Fibroblast of villous mesenchyme (primary cell): Measurements from ENCODE around the gene TTC12. TPM values are rescaled to one million over a fixed set of nuclear protein-coding genes. Genes with fewer than 3 reads are reported as not detected.
A peak's percentile ranks its signal among the peaks of the same experiment; 100 is the strongest.

ENCODE experiments used
- DNase-seq: peaks from one replicate; pipeline ENCODE4 v3.0.0-alpha.2; 2010; ENCODE audit warnings: low read depth
- H3K4me3 ChIP-seq: 2 replicates; pipeline ENCODE4 v1.5.1; 2011; ENCODE audit warnings: low read depth, mild to moderate bottlenecking, low read length
- total RNA-seq: library from RNA; depleted of rRNA; stranded (reverse); fragments of >200 nt; gene quantifications from 2 replicates; pipeline ENCODE4 v1.2.3, GENCODE V29; 2012
- TF ChIP-seq, protein P1 (sequence below): IDR thresholded peaks from 2 replicates; pipeline ENCODE4 v1.5.1; 2012; ENCODE audit warnings: low read depth, mild to moderate bottlenecking, low read length; ENCODE audit not compliant: insufficient read depth

The TTC12 gene
- total RNA-seq, 1 donor: 16.0 TPM

DNA sequence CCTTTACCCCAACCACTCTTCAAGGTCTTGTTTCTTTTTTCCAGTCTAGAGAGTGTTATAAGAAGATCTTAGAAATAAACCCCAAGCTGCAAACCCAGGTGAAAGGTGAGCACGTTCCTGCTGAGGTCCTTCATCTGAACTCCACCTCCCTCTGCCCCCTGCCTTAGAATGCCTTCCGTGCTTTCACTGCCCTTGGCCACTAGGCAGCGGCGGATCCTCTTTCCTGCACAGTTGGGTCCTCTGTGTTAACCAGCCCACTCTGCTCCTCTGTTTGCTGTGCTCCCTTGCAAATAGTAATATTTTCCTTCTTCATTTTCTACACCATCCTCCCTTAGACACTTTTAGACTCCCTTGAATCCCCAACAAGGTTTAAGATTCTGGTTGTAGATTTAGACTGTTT lies 24.3 kb downstream of the TTC12 start:
- TF ChIP-seq, protein P1, sequence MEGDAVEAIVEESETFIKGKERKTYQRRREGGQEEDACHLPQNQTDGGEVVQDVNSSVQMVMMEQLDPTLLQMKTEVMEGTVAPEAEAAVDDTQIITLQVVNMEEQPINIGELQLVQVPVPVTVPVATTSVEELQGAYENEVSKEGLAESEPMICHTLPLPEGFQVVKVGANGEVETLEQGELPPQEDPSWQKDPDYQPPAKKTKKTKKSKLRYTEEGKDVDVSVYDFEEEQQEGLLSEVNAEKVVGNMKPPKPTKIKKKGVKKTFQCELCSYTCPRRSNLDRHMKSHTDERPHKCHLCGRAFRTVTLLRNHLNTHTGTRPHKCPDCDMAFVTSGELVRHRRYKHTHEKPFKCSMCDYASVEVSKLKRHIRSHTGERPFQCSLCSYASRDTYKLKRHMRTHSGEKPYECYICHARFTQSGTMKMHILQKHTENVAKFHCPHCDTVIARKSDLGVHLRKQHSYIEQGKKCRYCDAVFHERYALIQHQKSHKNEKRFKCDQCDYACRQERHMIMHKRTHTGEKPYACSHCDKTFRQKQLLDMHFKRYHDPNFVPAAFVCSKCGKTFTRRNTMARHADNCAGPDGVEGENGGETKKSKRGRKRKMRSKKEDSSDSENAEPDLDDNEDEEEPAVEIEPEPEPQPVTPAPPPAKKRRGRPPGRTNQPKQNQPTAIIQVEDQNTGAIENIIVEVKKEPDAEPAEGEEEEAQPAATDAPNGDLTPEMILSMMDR: no peak
- no peak overlapping the region for H3K4me3 ChIP-seq
- DNase-seq: no peak

DNA sequence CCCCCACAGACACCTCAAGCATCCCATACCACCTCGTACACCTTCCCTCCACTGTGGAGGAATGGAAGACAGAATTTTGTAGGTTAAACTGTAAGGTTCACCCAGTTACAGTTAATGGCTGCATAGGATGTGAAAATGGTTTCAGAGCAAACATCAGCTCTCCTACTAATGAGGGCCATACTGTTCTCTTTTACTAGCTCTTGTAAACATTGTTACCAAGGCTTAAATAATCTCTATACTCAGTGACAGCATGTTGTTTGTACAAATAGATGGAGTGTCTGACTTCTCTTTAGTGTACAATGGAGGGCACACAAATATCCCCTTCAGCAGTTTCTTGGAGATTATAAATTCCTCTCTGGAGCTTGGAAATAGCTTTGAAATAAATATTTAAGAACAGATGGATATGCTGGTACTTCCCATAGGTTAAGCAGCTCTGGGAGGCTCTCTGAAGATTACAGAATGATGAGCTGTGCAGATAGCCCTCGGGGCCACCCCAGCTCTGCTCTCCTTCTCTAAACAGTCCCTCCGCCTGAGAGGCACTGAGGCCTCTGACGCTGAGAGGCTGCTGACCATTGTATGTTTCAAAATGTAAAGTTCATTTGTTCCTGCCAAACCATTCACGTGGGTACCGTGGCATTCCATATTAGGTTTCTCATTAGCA lies 25.7 kb downstream of the TTC12 start:
- DNase-seq: no peak
- H3K4me3 ChIP-seq: no peak overlapping the region
- TF ChIP-seq, protein P1: no peak

DNA sequence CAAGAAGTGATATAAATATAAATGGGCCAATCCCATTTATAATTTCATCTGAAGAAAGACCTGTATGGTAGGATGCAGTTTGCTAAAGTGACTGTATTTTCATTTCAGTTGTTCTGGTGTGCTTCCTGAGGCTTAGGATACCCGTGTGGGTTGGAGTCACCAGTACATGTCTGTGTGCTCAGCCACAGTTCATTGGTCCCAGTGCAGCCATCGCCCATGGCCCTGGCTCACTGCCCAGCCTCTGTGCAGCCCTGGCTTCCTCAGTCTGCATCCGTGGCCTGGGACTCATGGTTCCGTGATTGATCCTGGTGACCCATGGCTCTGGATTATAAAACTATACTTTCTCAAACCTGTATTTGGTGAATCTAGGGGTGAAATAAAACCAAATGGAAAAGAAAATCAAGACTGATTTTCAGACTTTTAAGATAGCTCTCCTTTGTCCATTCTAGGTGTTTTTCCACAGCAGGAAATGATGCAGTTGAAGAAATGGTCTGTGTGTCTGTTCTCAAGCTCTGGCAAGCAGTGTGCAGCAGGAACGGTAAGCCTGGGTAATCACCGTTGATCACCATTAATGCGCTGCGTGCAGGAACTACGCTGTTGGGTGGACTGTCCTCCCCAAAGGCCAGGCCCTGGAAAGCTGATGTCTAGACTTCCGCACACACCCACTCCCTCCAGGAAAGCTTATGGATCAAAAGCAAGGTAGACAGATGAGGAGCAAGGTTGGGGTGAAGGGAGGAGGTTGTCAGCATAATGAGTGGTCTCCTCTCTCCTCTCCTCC lies 27.2 kb downstream of the TTC12 start:
- no peak overlapping the region for H3K4me3 ChIP-seq
- TF ChIP-seq, protein P1: no peak
- no peak for DNase-seq

DNA sequence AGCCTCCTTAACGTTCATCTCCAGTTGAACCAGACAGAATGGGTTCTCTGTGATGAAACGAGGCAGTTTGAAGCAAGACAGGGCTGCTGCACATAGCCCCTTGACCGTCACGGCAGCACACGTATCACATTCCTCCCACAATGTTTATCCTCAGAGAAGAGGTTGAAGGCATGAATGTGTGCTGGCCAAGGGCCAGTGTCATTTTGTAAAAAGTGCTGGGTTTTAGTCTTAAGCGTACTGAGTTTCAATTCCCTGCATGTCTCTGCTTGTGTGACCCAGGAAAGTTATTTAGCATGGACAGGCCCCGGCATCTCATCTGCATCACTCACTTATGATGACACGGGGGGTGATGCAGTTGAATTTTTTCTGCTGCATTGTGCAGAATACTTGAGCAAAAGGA lies 31.6 kb downstream of the TTC12 start:
- peak; percentile 37 for DNase-seq
- TF ChIP-seq, protein P1: no peak

DNA sequence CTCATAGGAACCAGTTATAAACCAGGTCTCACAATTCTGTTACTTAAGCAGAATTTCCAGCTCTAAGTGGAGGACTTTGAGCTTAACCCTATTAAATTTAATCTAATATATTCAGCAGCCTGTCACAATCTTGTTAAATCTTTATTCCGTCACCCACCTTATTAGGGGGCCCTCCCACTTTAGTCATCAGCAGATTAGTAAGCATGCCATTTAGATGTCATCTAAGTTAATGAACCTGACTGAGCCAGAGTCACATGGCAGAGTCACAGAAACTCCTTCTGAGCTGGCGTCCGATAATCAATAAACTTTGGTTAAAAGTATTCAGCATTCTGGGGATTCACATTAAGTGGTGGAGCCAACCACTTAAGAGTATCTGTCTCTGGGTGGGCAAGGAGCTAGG lies 35.1 kb downstream of the TTC12 start:
- TF ChIP-seq, protein P1: no peak
- H3K4me3 ChIP-seq: no peak overlapping the region
- DNase-seq: no peak

More for the DNA sequence above, 31.6 kb downstream of the TTC12 start:
- no peak overlapping the region for H3K4me3 ChIP-seq

DNA sequence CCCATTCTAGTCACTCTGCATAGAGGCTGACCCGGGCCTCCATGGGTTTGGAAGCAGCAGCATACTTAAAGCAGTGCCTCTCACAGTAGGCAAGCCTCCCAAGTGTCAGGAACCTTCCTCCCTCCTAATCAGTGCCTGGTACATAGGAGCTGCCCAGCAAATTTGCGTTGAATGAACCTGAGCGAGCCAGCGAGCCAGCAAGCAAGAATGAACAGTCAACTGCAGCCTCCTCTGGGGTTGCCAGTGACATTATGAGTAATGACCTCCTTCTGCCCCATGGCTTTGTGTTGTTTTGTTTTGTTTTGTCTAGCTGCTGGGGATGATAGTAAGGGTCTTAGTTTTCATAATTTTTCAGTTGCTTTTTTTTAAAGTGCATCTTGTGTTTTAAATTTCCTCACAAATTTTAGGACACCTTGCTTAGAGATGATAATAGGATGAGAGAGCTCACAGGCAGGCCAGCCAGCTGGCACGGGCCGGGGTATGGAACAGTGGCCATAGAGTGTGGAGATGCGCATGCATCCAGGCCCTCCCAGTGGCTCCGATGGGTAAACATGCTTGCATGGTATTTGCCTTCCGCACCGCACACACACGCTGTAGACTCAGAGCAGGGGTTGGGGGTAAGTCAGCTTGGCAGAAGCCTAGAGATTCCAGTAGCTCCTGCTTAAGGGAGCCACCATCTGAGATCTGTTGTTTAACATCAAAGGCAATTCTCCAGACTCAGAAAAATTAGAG lies 36.1 kb downstream of the TTC12 start:
- TF ChIP-seq, protein P1: no peak
- H3K4me3 ChIP-seq: no peak overlapping the region
- no peak for DNase-seq
